Trophoblast cell (in vitro differentiated cells and primary cell): ENCODE data around the gene ADAMTS12.

Experiments
- DNase-seq, 2 donors: peaks; one replicate each; pipeline ENCODE4 v3.0.0-alpha.2; 2016
- H2AFZ ChIP-seq: 2 replicates; pipeline ENCODE4 v1.6.1; 2013; ENCODE audit warnings: low read length, moderate library complexity, mild to moderate bottlenecking; ENCODE audit not compliant: insufficient read depth, poor library complexity
- H2AK5ac ChIP-seq: 2 replicates; pipeline ENCODE4 v1.6.1; 2013; ENCODE audit warnings: mild to moderate bottlenecking, low read length
- H2BK120ac ChIP-seq: 2 replicates; pipeline ENCODE4 v1.6.1; 2013; ENCODE audit warnings: low read length, mild to moderate bottlenecking, moderate library complexity; ENCODE audit not compliant: insufficient read depth, poor library complexity
- H2BK12ac ChIP-seq: 2 replicates; pipeline ENCODE4 v1.6.1; 2013; ENCODE audit warnings: mild to moderate bottlenecking, low read length, moderate library complexity
- H2BK5ac ChIP-seq: 2 replicates; pipeline ENCODE4 v1.6.1; 2013; ENCODE audit warnings: low read length, low read depth, moderate library complexity, mild to moderate bottlenecking; ENCODE audit not compliant: poor library complexity
- H3K14ac ChIP-seq: 2 replicates; pipeline ENCODE4 v1.6.1; 2013; ENCODE audit warnings: mild to moderate bottlenecking, low read length
- H3K18ac ChIP-seq: 2 replicates; pipeline ENCODE4 v1.6.1; 2013; ENCODE audit warnings: mild to moderate bottlenecking, low read length
- H3K23ac ChIP-seq: 2 replicates; pipeline ENCODE4 v1.6.1; 2013; ENCODE audit warnings: low read length
- H3K27ac ChIP-seq: 2 replicates; pipeline ENCODE4 v1.5.1; 2013; ENCODE audit warnings: low read depth, mild to moderate bottlenecking, inconsistent platforms, low read length, moderate library complexity
- H3K27me3 ChIP-seq: 2 replicates; pipeline ENCODE4 v1.6.1; 2013; ENCODE audit warnings: inconsistent platforms, mild to moderate bottlenecking, low read length, moderate library complexity; ENCODE audit not compliant: insufficient read depth
- H3K36me3 ChIP-seq, 2 experiments: 1 replicate in 1 of 2; 2 replicates in 1 of 2; pipeline ENCODE4 v1.6.1; 2013; ENCODE audit warnings: low read length in 2 of 2, mild to moderate bottlenecking in 2 of 2, moderate library complexity in 1 of 2; ENCODE audit not compliant: insufficient read depth in 2 of 2, control insufficient read depth in 1 of 2
- H3K4ac ChIP-seq: 2 replicates; pipeline ENCODE4 v1.6.1; 2013; ENCODE audit warnings: low read depth, mild to moderate bottlenecking, low read length, moderate library complexity
- H3K4me1 ChIP-seq, 2 experiments: 1 replicate in 1 of 2; 2 replicates in 1 of 2; pipeline ENCODE4 v1.6.1; 2013; ENCODE audit warnings: low read length in 2 of 2, mild to moderate bottlenecking in 2 of 2, moderate library complexity in 1 of 2; ENCODE audit not compliant: insufficient read depth in 2 of 2, control insufficient read depth in 1 of 2
- H3K4me2 ChIP-seq: 2 replicates; pipeline ENCODE4 v1.6.1; 2013; ENCODE audit warnings: inconsistent platforms, mild to moderate bottlenecking, low read length, moderate library complexity
- H3K4me3 ChIP-seq: 2 replicates; pipeline ENCODE4 v1.5.1; 2013; ENCODE audit warnings: mild to moderate bottlenecking, low read depth, low read length, inconsistent platforms
- H3K79me1 ChIP-seq: one replicate; pipeline ENCODE4 v1.6.1; 2013; ENCODE audit warnings: low read length
- H3K79me2 ChIP-seq: 2 replicates; pipeline ENCODE4 v1.6.1; 2013; ENCODE audit warnings: low read length, mild to moderate bottlenecking; ENCODE audit not compliant: control insufficient read depth, insufficient read depth, poor library complexity
- H3K9ac ChIP-seq: 2 replicates; pipeline ENCODE4 v1.6.1; 2013; ENCODE audit warnings: mild to moderate bottlenecking, low read length
- H3K9me3 ChIP-seq: 2 replicates; pipeline ENCODE4 v1.6.1; 2013; ENCODE audit warnings: low read depth, mild to moderate bottlenecking, control low read depth, inconsistent platforms, low read length; ENCODE audit not compliant: insufficient read depth
- H4K12ac ChIP-seq: 2 replicates; pipeline ENCODE4 v1.6.1; 2013; ENCODE audit warnings: low read depth, mild to moderate bottlenecking, low read length, moderate library complexity
- H4K8ac ChIP-seq: 2 replicates; pipeline ENCODE4 v1.6.1; 2013; ENCODE audit warnings: low read depth, mild to moderate bottlenecking, low read length, moderate library complexity
- H4K91ac ChIP-seq: one replicate; pipeline ENCODE4 v1.6.1; 2013; ENCODE audit warnings: low read depth, mild to moderate bottlenecking, low read length, moderate library complexity
- WGBS: extraction: QIAGEN DNeasy Blood & Tissue Kit; methylation state at CpG from one replicate; pipeline ENCODE4 v1.1.7; 2013; ENCODE audit warnings: missing lambda C conversion rate; ENCODE audit not compliant: insufficient read length, insufficient coverage; ENCODE audit errors: extremely low coverage; 5-methylcytosine and 5-hydroxymethylcytosine counted together

Gene ADAMTS12

DNA sequence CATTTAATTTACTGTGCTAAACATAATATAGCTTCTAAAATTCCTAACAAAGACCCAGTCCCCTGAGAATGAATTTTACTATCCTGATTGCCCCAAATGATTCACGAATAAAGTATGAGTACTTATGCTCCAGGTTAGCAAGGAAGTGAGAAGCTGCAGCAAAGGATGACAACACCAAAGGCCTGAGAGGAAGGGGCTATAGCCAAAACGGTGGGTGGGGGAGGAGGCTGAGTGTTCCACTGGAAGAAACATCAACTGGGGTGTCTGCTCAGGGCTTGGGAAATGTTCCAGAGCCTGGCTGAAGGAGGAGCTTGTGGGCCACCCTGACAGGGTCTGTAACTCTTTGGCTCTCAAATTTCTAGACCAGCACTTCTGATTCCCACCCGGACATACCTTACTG, 157.3 kb downstream of the ADAMTS12 start:
- H2BK12ac ChIP-seq: no peak overlapping the region
- no peak overlapping the region for H2BK5ac ChIP-seq
- H3K9ac ChIP-seq: no peak overlapping the region
- H4K8ac ChIP-seq: no peak overlapping the region
- no peak overlapping the region for H4K91ac ChIP-seq
- no peaks in the 10 kb centered on the region for H3K79me1 ChIP-seq
- no peak overlapping the region for H3K14ac ChIP-seq
- H2AFZ ChIP-seq: no peak overlapping the region
- no peak overlapping the region for H4K12ac ChIP-seq
- no peaks in the 10 kb centered on the region for H3K36me3 ChIP-seq
- no CpG with 5 or more reads among the region's 3 CpGs for WGBS
- no peak overlapping the region for H3K4ac ChIP-seq
- H3K27me3 ChIP-seq: no peaks in the 10 kb centered on the region
- H3K4me1 ChIP-seq: peaks cover 4 to 11% of the 10 kb centered on the region in 2 experiments
- H3K4me2 ChIP-seq: peak overlapping the region; percentile 32
- H3K4me3 ChIP-seq: no peak overlapping the region
- no peak overlapping the region for H2BK120ac ChIP-seq
- H2AK5ac ChIP-seq: no peak overlapping the region
- H3K27ac ChIP-seq: no peak overlapping the region
- no peaks in the 10 kb centered on the region for H3K9me3 ChIP-seq
- no peak for DNase-seq
- no peak overlapping the region for H3K23ac ChIP-seq
- no peak overlapping the region for H3K18ac ChIP-seq
- no peaks in the 10 kb centered on the region for H3K79me2 ChIP-seq

GRCh38 chr5:33733225-33733624, 158.6 kb downstream of the ADAMTS12 start:
- Histone ChIP-seq H3K9me3 (no peaks in the 10 kb centered on the region), H3K4me3 (no peak overlapping the region), H3K36me3 (no peaks in the 10 kb centered on the region), H2AK5ac (no peak overlapping the region), H3K18ac (no peak overlapping the region), H2BK5ac (no peak overlapping the region), H3K79me1 (no peaks in the 10 kb centered on the region), H3K4me1 (peaks cover 4 to 11% of the 10 kb centered on the region in 2 experiments), H3K9ac (no peak overlapping the region), H4K12ac (no peak overlapping the region), H3K4me2 (no peak overlapping the region), H4K8ac (no peak overlapping the region), H3K23ac (no peak overlapping the region), H2BK12ac (no peak overlapping the region), H2BK120ac (no peak overlapping the region), H3K79me2 (no peaks in the 10 kb centered on the region), H4K91ac (no peak overlapping the region), H3K27ac (no peak overlapping the region), H3K14ac (no peak overlapping the region), H3K27me3 (no peaks in the 10 kb centered on the region), H3K4ac (no peak overlapping the region), H2AFZ (no peak overlapping the region)
- no peak for DNase-seq
- no CpG with 5 or more reads among the region's 3 CpGs for WGBS

- Histone ChIP-seq H2BK12ac (no peak overlapping the region), H4K91ac (no peak overlapping the region), H3K36me3 (no peaks in the 10 kb centered on the region), H3K4me1 (peaks cover 0 to 5% of the 10 kb centered on the region in 2 experiments), H3K14ac (no peak overlapping the region), H3K23ac (no peak overlapping the region), H2BK120ac (no peak overlapping the region), H2AFZ (no peak overlapping the region), H3K4ac (no peak overlapping the region), H3K9ac (no peak overlapping the region), H4K12ac (no peak overlapping the region), H4K8ac (no peak overlapping the region), H3K27me3 (no peaks in the 10 kb centered on the region), H3K27ac (no peak overlapping the region), H3K9me3 (no peaks in the 10 kb centered on the region), H2BK5ac (no peak overlapping the region), H3K79me1 (no peaks in the 10 kb centered on the region), H2AK5ac (no peak overlapping the region), H3K18ac (no peak overlapping the region), H3K79me2 (no peaks in the 10 kb centered on the region), H3K4me2 (no peak overlapping the region), H3K4me3 (no peak overlapping the region)
- DNase-seq: no peak
- no CpG with 5 or more reads among the region's 9 CpGs for WGBS
Measured at GRCh38 chr5:33726422-33727165, 165.2 kb downstream of the ADAMTS12 start.

DNA sequence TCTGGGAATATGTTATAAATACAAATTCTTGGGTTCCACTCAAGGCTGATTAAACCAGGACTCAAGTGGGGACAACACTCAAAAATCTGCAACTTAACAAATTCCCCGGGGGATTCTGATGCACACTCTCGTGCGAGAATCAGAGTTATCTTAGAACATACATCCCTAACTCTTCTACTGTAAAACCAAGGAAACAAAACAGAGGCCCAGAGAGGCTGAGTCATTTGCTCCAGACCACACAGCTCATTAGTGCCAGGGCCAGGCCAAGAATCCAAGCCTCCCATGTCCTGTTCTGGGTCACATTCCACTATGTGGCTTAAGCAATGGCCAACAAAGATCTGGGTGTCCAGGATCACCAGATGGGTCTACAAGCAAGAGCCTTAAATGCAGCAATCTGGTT, 166.0 kb downstream of the ADAMTS12 start:
- Histone ChIP-seq H3K18ac (no peak overlapping the region), H3K4me2 (no peak overlapping the region), H3K79me1 (no peaks in the 10 kb centered on the region), H4K91ac (no peak overlapping the region), H3K23ac (no peak overlapping the region), H3K27ac (no peak overlapping the region), H3K27me3 (no peaks in the 10 kb centered on the region), H3K9me3 (no peaks in the 10 kb centered on the region), H3K14ac (no peak overlapping the region), H4K8ac (no peak overlapping the region), H2BK120ac (no peak overlapping the region), H3K36me3 (no peaks in the 10 kb centered on the region), H3K4me3 (no peak overlapping the region), H4K12ac (no peak overlapping the region), H2BK5ac (no peak overlapping the region), H3K79me2 (no peaks in the 10 kb centered on the region), H2AFZ (no peak overlapping the region), H3K9ac (no peak overlapping the region), H3K4me1 (no peaks in the 10 kb centered on the region), H2AK5ac (no peak overlapping the region), H2BK12ac (no peak overlapping the region), H3K4ac (no peak overlapping the region)
- no peak for DNase-seq
- WGBS: no CpG with 5 or more reads among the region's 3 CpGs
